ENCODE measurements around the gene CD207.
A peak's percentile ranks its signal among the peaks of the same experiment; 100 is the strongest.
"Not testable (repeated sequence)": the region's sequence is repeated elsewhere in the genome, so short reads cannot be mapped to it uniquely, and the experiment has no call there.

The CD207 gene

GRCh38 chr2:70835643-70836042, at the start of gene CD207:
Gene CD207, minus strand, starts transcription at chr2:70835816. Its CDS starts 40 bp downstream, at chr2:70835776.
- DNase-seq (ENCODE audit: low read depth), result no peak

DNA sequence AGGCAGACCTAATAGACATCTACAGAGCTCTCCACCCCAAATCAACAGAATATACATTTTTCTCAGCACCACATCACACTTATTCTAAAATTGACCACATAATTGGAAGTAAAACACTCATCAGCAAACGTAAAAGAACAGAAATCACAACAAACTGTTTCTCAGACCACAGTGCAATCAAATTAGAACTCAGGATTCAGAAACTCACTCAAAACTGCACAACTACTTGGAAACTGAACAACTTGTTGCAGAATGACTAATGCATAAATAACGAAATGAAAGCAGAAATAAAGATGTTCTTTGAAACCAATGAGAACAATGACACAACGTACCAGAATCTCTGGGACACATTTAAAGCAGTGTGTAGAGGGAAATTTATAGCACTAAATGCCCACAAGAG, 42.9 kb upstream of the CD207 start:
- DNase-seq (ENCODE audit: low read depth), result not testable (repeated sequence)

- not testable (repeated sequence) for DNase-seq (ENCODE audit: low read depth)
These were observed 40.5 kb upstream of the CD207 start for GRCh38 chr2:70876138-70876537.

GRCh38 chr2:70873541-70873940, 37.9 kb upstream of the CD207 start:
- DNase-seq (ENCODE audit: low read depth), result no peak

GRCh38 chr2:70871398-70872211, 36.0 kb upstream of the CD207 start:
- peak; percentile 34 for DNase-seq (ENCODE audit: low read depth)

DNA sequence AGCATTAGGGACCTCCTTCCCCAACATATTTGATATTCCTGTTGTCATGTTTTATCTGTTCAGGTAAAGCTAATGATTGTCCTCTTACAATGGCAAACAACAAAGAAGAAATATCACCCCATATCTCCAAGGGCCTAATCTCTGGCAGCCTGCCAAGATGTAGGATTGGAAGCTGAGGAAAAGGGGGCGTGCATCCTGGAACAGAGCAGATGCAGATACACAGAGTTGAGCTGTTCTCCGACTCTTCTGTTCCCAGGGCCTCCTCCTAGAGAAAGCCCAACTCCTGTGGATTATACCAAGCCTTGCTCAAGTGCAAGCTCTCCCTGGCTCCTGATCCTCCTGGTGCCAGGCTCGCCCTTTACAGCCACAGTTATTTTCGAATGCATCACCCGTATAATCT, 35.2 kb upstream of the CD207 start:
- DNase-seq (ENCODE audit: low read depth), result no peak

DNA sequence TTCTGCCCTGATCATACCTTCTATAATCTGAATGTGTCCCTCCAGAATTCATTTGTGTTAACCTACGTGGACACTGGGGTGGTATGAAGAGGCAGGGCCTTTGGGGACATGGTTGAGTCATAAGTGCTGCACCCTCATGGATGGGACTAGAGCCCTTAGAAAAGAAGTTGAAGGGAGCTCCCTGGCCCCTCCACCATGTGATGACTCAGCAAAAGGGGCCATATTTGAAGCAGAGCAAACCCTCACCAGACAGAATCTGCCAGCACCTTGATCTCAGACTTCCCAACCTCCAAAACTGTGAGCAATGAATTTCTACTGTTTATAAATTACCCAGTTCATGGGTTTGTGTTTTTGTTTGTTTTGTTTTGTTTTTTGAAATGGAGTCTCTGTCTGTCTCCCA, 33.4 kb upstream of the CD207 start:
- DNase-seq (ENCODE audit: low read depth), result no peak

- DNase-seq (ENCODE audit: low read depth), result peak; percentile 65
These were observed 26.4 kb upstream of the CD207 start for GRCh38 chr2:70861777-70862625.

GRCh38 chr2:70855667-70856066, 20.1 kb upstream of the CD207 start:
- no peak for DNase-seq (ENCODE audit: low read depth)

- no peak for DNase-seq (ENCODE audit: low read depth)
These were observed 18.8 kb upstream of the CD207 start for GRCh38 chr2:70854411-70854810.

- DNase-seq (ENCODE audit: low read depth), result no peak
These were observed 17.2 kb upstream of the CD207 start for GRCh38 chr2:70852824-70853223.

DNA sequence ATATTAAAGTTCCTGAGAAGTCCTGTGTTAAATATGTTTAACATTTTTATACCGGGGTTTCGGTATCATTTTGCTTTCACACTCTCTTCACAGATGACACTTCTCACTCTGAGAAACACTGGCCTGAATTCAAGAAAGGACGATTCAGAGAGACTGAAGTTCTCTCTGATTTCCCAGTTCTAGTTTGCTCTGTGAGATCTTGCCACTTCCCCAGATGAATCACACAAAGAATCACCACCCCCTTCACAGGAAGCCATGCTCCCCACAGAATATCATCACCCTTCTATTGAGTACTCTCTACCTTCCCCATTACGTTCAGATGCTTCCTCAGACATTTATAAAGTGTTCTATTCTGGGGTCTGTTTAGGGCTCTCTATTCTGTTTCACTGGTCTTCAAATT, 16.1 kb upstream of the CD207 start:
- no peak for DNase-seq (ENCODE audit: low read depth)

DNA sequence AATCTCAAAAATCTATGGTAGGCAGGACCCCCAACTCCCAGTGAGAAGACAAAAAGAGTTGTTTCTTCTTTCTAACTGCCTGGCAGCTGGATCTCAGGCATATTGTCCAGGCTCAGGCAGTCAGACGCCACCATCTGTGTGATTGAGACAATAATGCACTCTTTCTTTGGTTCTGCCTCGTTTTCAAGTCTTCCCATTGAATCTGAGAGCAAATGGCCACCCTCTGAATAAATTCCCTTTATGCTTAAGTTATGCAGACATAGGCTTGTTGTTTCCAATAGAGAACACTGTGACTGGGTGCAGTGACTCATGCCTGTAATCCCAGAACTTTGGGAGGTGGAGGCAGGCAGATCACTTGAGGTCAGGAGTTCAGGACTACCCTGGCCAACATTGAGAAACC, 15.3 kb upstream of the CD207 start:
- no peak for DNase-seq (ENCODE audit: low read depth)

- no peak for DNase-seq (ENCODE audit: low read depth)
These were observed 6.8 kb upstream of the CD207 start for GRCh38 chr2:70842401-70842800.

GRCh38 chr2:70837980-70838925, 2.6 kb upstream of the CD207 start:
- DNase-seq (ENCODE audit: low read depth), result no peak

- no peak for DNase-seq (ENCODE audit: low read depth)
These were observed 735 bp downstream of the CD207 start for GRCh38 chr2:70834881-70835280.

GRCh38 chr2:70834106-70834505, 1.5 kb downstream of the CD207 start:
- no peak for DNase-seq (ENCODE audit: low read depth)

DNA sequence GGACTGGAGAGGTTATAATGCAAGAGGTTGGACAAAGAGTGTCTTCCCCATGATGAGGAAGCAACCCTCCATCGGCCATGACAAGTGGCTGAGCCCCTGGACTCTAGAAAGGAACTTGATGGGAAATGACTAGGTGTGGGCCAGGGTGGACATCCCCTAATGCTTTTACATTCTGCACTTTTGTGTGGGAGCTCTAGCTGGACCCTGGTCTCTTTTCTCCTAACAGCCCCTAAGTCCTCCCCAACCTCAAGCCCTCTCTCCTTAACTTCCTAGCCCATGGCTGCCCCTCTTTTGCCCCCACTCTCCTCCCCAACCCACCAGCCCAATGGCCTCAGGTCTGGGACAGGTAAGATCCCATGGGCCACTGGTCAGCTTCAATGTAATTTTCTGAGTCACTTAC, 2.4 kb downstream of the CD207 start:
- DNase-seq (ENCODE audit: low read depth), result no peak

DNA sequence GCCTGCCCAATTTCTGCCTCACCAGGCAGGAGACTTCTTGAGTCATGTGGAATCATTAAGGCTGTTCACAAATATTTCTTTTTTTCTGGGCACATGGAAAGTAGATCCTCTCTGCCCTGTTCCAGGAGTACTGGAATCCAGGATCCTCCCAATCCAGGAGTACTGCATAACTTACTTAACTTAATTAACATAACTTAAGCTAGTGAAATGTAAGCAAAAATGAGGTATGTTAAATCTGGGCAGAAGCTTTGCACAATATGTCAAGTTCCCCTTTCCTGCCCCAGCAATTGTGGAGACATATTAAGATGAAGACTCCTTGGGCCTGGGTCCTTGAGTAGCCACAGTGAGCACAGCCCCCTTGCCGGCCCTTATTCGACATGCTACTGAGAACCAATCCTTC, 3.2 kb downstream of the CD207 start:
- no peak for DNase-seq (ENCODE audit: low read depth)

DNA sequence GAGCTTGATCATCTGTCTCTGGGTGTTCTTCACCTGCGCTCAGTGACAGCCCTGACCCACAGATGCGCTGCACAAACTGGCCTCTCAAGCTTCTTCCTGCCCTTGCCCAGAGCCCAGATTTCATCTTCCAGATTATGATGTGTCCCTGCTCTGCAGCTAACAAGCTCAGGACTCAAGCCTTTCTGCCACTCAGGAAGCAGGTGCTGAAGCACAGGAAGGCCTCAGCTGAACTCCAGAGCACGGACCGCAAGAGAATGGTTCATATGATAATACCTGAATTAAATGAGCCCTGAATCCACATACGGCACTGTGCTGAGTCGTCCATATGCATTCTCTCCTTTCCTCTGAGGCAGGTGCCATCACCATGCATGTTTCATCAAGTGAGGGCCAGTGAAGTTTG, 3.8 kb downstream of the CD207 start:
- DNase-seq (ENCODE audit: low read depth), result no peak

GRCh38 chr2:70830366-70830765, 5.2 kb downstream of the CD207 start:
- DNase-seq (ENCODE audit: low read depth), result peak; percentile 24

GRCh38 chr2:70829916-70830315, 5.7 kb downstream of the CD207 start:
- DNase-seq (ENCODE audit: low read depth), result no peak

Measured in stromal cell of bone marrow (primary cell).